Coronary artery (tissue), 2 donors: ENCODE measurements around the gene PRMT7.

Experiments
- DNase-seq: peaks from one replicate; pipeline ENCODE4 v3.0.0-alpha.2; 2017; ENCODE audit warnings: low spot score
- H3K27ac ChIP-seq, 2 donors: fragments of 200-600 bp; sonication (generic); one replicate each; pipeline ENCODE4 v1.5.1; 2016 to 2019
- H3K4me3 ChIP-seq: fragments of 200-600 bp; sonication (generic); 2 replicates; pipeline ENCODE4 v1.5.1; 2016; ENCODE audit warnings: mild to moderate bottlenecking, moderate library complexity
- TF ChIP-seq, protein P1 (sequence below): fragments of 200-600 bp; sonication (generic); IDR thresholded peaks from one replicate; pipeline ENCODE4 v1.5.1; 2019; ENCODE audit warnings: antibody characterized with exemption

The PRMT7 gene

DNA sequence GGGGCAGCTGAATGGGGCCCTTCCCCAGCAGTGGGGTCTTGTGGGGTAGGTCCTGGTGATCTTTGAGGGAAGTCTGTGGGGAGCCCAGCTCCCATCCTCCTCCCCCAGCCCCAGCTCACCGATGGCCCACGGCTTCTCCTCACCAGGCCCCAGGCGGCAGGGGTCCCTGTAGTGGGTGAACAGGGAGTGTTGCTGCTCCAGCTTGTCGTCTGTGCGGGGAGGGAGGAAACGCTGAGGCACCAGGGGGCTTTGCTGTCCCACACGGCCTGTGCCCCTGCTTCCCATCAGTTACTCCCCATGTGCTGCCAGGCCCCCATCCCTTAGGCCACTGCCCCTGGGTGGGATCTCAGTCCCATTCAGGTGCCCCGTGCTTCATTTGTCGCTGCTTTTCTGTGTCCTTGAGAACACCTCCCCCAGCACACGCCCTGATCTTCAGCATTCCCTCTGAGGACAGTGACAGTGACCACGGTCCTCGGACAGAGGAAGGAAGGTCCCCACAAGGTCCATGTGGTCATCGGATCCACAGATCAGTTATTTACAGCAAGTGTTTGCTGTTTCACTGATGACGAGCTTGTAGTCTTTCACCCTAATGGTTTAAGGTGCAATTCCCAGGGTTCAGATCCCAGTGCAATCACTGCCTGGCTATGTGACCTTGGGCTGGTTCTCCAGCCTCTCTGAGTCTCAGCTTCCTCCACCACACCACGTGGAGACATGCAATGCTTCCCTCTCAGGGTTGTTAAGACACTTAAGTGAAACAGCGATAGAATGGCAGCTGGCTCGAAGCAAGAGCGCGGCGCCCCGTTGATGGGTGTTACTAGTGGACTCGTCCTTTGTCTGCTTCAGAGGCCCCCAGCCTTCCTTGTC, 53.1 kb downstream of the PRMT7 start:
- TF ChIP-seq, protein P1, sequence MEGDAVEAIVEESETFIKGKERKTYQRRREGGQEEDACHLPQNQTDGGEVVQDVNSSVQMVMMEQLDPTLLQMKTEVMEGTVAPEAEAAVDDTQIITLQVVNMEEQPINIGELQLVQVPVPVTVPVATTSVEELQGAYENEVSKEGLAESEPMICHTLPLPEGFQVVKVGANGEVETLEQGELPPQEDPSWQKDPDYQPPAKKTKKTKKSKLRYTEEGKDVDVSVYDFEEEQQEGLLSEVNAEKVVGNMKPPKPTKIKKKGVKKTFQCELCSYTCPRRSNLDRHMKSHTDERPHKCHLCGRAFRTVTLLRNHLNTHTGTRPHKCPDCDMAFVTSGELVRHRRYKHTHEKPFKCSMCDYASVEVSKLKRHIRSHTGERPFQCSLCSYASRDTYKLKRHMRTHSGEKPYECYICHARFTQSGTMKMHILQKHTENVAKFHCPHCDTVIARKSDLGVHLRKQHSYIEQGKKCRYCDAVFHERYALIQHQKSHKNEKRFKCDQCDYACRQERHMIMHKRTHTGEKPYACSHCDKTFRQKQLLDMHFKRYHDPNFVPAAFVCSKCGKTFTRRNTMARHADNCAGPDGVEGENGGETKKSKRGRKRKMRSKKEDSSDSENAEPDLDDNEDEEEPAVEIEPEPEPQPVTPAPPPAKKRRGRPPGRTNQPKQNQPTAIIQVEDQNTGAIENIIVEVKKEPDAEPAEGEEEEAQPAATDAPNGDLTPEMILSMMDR: no peak
- no peak overlapping the region for H3K4me3 ChIP-seq
- H3K27ac ChIP-seq: no peak overlapping the region
- DNase-seq: no peak

DNA sequence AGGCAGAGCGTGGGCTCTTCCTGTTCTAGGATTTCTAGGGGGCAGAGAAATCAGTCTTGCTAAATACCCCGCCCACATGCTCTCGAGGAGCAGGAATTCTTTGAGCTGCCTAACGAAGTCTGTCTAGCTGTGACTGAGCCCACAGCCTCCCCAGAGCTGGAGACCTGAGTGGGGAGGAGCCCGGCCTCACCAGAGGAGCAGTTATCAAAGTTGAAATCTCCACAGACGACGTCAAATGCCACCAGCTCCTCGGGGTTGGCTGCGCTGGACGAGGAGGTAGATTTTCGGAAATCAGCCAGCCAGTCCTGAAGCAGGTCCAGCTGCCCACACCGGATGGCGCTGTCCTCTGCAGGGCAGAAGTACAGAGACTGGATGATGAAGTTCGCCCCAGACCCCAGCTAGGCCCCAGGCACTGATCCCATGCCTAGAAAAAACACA, 53.8 kb downstream of the PRMT7 start:
- H3K4me3 ChIP-seq: no peak overlapping the region
- no peak overlapping the region for H3K27ac ChIP-seq
- DNase-seq: no peak
- TF ChIP-seq, protein P1: no peak

DNA sequence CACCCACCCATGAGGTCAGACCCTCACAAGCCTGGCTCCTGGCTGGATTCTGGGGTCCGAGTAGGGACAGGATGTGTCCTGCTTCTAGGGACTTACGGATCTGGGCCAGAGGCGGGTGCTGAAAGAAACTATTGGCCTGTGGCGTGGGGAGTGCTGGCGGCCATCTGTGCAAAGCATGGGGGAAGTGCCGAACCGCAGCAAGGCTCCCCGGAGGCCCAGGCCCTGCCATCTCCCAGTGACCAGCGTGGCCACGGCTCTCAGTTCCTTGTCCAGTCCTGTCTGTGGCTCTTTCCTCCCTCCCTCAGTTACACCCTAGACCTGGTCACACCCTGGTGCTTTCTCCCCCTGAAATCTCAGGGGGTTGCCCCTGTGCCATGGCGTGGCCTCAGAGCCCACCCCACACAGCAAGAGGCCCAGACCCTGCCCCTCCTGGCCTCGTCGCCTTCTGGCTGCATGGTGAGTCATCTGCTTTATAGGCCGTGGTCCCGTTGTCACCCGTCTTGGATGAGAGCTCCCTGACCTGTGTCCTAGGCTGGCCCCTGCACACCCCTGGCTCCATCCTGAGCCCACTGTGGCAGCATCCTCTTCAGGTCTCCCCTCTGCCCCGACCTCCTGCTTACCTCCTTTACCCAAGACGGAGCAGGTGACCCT, 54.5 kb downstream of the PRMT7 start:
- Histone ChIP-seq H3K4me3 (no peak overlapping the region), H3K27ac (no peak overlapping the region)
- TF ChIP-seq, protein P1: no peak
- DNase-seq: no peak

DNA sequence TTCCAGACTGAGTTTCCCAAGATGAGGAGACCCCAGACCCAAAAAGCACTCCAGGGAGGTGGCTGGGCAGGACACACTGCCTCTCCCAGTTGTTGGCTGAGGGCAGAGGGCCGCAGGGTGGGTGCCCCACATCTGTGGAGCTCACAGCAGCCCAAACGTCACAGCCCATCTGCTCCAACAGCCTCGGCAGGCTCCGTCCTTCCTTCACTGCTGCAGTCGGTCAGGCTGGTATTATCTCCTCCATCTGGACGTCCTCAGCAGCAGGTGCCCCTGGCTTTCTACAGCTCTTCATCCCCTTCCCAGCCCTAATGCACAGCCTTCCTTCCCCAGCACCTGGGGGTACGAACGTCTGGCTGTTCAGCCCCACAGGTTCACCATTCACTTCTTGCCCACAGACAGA, 55.2 kb downstream of the PRMT7 start:
- TF ChIP-seq, protein P1: no peak
- Histone ChIP-seq H3K27ac (no peak overlapping the region), H3K4me3 (no peak overlapping the region)
- DNase-seq: no peak

DNA sequence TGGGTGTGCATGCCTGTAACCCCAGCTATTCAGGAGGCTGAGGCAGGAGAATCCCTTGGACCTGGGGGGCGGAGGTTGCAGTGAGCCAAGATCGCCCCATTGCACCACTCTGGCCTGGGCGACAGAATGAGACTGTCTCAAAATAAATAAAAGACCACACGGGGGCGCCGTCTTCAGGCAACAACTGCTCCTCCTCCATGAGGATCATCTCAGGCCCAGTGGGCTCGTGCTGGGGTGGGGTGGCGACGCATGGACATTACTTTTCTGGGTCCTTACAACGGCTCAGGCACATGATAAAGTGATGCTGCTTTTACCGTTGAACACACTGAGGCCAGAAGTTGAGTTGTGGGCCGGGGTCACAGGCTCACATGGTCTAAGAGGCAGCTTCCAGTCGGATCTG, 56.2 kb downstream of the PRMT7 start:
- Histone ChIP-seq H3K4me3 (no peak overlapping the region), H3K27ac (no peak overlapping the region)
- TF ChIP-seq, protein P1: no peak
- DNase-seq: no peak

DNA sequence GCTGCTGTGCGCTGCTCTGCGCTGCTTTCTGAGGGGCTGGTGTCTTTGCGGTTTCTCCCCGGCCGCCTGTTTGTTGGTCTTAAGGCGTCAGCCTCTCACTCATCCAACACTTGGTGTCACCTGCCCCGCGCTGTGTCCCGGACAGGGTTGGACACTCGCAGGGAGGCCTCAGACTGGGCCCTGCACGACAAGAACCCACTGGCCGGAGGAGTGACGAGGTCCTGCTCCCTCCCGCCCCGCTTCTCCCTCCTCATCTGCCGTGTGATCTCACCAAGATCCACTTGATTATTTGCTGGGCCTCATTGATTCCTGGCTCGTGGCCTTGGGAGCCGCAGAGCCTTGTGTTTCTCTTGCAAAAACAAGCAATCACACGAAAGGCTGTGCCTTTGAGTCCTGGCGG, 56.6 kb downstream of the PRMT7 start:
- H3K27ac ChIP-seq: no peak overlapping the region
- TF ChIP-seq, protein P1: no peak
- no peak for DNase-seq
- H3K4me3 ChIP-seq: no peak overlapping the region

DNA sequence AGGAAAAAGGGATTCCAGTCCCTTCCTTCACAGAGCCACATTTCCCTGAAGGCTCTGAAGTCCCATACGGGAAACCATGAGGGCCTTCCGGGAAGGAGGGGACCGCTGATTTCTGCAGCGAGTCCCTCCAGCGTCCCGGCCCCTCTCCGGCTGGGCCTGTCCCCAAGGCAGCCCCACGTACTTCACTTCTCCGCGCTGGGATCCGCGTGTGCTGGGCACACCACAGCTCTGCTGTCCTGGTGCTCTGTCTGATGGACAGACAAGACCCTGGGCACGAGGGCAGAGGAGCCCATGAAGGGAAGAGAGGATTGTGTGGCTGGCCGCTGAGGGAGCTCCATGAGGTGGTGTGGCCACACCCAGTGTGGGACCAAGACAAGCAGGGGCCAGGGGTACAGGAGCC, 57.1 kb downstream of the PRMT7 start:
- no peak for DNase-seq
- no peak overlapping the region for H3K27ac ChIP-seq
- no peak overlapping the region for H3K4me3 ChIP-seq
- TF ChIP-seq, protein P1: no peak
